AG10803 (cell line): ENCODE measurements around the gene MS4A2.
"Not testable (repeated sequence)": the region's sequence is repeated elsewhere in the genome, so short reads cannot be mapped to it uniquely, and the experiment has no call there.

ENCODE experiments used
- DNase-seq: peaks from one replicate; pipeline ENCODE4 v3.0.0; 2010; ENCODE audit warnings: low read depth
- H3K4me3 ChIP-seq: 2 replicates; pipeline ENCODE4 v1.5.1; 2011; ENCODE audit warnings: mild to moderate bottlenecking, low read length, control low read depth
- TF ChIP-seq, protein P1 (sequence below): conservative IDR thresholded peaks from 2 replicates; pipeline ENCODE4 v1.5.1; 2011; ENCODE audit warnings: mild to moderate bottlenecking, low read length, control low read depth, inconsistent platforms

Gene MS4A2

DNA sequence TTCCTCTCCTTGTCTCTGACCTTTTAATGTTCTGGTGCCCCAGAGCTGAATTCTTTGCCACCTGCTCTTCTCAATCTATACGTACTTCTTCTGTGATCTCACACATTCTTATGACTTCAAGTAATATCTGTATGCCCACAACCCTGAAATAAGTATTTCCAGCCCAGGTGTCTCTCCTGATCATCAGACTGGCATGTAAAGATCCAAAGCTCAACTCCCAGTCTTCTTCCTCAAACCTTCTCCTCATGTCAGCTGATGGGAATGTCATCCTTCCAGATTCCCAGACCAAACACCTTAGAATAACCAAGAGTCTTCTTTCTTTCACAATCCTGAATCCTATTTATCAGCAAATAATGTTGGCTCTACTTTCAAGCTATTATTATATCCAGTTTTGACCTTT lies 22.7 kb upstream of the MS4A2 start:
- TF ChIP-seq, protein P1, sequence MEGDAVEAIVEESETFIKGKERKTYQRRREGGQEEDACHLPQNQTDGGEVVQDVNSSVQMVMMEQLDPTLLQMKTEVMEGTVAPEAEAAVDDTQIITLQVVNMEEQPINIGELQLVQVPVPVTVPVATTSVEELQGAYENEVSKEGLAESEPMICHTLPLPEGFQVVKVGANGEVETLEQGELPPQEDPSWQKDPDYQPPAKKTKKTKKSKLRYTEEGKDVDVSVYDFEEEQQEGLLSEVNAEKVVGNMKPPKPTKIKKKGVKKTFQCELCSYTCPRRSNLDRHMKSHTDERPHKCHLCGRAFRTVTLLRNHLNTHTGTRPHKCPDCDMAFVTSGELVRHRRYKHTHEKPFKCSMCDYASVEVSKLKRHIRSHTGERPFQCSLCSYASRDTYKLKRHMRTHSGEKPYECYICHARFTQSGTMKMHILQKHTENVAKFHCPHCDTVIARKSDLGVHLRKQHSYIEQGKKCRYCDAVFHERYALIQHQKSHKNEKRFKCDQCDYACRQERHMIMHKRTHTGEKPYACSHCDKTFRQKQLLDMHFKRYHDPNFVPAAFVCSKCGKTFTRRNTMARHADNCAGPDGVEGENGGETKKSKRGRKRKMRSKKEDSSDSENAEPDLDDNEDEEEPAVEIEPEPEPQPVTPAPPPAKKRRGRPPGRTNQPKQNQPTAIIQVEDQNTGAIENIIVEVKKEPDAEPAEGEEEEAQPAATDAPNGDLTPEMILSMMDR: no peak
- no peak overlapping the region for H3K4me3 ChIP-seq
- no peak for DNase-seq

DNA sequence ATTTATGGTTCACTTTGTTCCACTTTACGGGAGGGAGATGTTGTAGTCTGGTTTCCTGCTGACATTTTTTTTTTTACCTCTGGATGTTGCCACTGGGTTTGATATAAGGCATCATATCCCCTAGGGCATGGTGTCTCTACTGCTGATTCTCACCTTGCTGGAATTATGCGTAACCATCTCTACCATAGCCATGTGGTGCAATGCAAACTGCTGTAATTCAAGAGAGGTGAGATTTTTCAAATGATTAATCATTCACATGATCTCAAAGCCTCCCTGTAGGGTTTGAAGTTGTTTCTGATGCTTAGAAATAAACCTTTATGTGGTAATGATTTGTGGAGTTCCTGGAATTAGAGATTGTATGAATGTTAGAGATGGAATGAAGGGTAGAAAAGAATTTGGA lies 19.0 kb upstream of the MS4A2 start:
- TF ChIP-seq, protein P1: no peak
- no peak for DNase-seq
- H3K4me3 ChIP-seq: no peak overlapping the region

DNA sequence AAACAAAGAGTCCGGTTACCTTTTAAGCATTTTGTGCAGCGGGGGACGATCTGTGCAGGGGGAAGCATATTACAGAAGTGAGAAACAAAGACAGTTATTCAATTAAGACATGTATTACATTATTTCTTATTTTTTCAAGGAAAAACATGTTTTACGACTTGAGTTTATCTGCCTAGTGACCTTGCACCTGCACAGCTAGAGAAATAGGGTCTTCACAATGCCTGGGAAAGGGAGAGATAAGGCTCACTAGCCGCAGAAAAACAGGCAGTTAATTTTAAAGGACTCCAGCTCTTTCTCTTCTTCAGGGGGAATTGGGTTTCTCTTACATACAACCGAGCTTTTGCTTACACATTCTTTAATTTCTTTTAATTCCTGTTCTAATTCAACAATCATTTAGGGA lies 16.8 kb upstream of the MS4A2 start:
- DNase-seq, H3K4me3 ChIP-seq: not testable (repeated sequence)

- TF ChIP-seq, protein P1: no peak
- no peak for DNase-seq
- no peak overlapping the region for H3K4me3 ChIP-seq
These were observed 11.1 kb upstream of the MS4A2 start for GRCh38 chr11:60077216-60077817.

DNA sequence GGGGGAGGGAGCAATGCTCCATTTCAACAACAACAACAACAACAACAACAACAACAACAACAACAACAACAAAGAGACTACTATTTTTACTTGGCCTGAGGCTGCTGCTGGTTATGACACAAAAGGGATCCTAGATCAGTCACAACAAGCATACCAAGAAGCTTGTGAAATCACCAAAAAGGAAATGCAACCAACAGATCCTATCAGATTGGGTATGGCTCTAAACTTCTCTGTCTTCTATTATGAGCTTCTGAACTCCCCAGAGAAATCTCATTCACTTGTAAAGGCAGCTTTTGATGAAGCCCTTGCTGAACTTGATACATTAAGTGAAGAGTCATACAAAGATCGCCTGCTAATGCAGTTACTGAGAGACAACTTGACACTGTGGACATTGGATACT lies 10.5 kb upstream of the MS4A2 start:
- TF ChIP-seq, protein P1: no peak
- no peak overlapping the region for H3K4me3 ChIP-seq
- no peak for DNase-seq

- TF ChIP-seq, protein P1: no peak
- no peak overlapping the region for H3K4me3 ChIP-seq
- DNase-seq: no peak
These were observed 9.7 kb upstream of the MS4A2 start for GRCh38 chr11:60078745-60079144.

DNA sequence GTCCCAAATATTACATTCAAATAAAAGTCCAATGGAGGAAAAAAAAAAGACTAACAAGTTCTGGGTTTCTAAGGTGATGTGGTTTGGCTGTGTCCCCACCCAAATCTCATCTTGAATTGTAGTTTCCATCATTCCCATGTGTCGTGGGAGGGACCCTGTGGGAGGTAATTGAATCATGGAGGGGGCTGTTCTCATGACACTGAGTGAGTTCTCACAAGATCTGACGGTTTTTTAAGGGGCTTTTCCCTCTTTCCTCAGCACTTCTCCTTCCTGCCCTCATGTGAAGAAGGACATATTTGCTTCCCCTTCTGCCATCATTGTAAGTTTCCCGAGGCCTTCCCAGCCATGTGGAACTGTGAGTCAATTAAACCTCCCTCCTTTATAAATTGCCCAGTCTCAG lies 7.9 kb upstream of the MS4A2 start:
- no peak overlapping the region for H3K4me3 ChIP-seq
- no peak for DNase-seq
- TF ChIP-seq, protein P1: no peak
